Gastrocnemius medialis (tissue), 4 donors: ENCODE results near the gene SMYD3.

ENCODE experiments used
- POLR2A ChIP-seq, 2 donors: fragments of 450-650 bp; IDR thresholded peaks; one replicate each; pipeline ENCODE4 v1.6.1; 2017; ENCODE audit warnings: antibody characterized with exemption in 2 of 2, mild to moderate bottlenecking in 2 of 2, moderate library complexity in 2 of 2
- TF ChIP-seq, protein P1 (sequence below), 5 experiments: fragments of 450-650 bp in 3 of 5; fragments of 200-600 bp in 2 of 5; sonication (generic) in 2 of 5; IDR thresholded peaks in 4 of 5; conservative IDR thresholded peaks in 1 of 5; 1 replicate in 4 of 5; 2 replicates in 1 of 5; pipeline ENCODE4 v1.5.1; 2016 to 2019; ENCODE audit warnings: antibody characterized with exemption in 5 of 5, mild to moderate bottlenecking in 3 of 5, moderate library complexity in 3 of 5

- TF ChIP-seq, protein P1, sequence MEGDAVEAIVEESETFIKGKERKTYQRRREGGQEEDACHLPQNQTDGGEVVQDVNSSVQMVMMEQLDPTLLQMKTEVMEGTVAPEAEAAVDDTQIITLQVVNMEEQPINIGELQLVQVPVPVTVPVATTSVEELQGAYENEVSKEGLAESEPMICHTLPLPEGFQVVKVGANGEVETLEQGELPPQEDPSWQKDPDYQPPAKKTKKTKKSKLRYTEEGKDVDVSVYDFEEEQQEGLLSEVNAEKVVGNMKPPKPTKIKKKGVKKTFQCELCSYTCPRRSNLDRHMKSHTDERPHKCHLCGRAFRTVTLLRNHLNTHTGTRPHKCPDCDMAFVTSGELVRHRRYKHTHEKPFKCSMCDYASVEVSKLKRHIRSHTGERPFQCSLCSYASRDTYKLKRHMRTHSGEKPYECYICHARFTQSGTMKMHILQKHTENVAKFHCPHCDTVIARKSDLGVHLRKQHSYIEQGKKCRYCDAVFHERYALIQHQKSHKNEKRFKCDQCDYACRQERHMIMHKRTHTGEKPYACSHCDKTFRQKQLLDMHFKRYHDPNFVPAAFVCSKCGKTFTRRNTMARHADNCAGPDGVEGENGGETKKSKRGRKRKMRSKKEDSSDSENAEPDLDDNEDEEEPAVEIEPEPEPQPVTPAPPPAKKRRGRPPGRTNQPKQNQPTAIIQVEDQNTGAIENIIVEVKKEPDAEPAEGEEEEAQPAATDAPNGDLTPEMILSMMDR (IDR thresholded peaks at IDR 0.05 in 4 of 5, conservative IDR thresholded peaks at IDR 0.05 in 1 of 5): no peak
- TF ChIP-seq POLR2A (IDR thresholded peaks at IDR 0.05): no peak
Measured at GRCh38 chr1:246142320-246142893, 364.7 kb downstream of the SMYD3 start.
